ENCODE measurements around the gene CCK.

CCK gene

GRCh38 chr3:42225486-42226363 lies 40.3 kb downstream of the CCK start:
- DNase-seq (ENCODE audit: low spot score), result no peak

- DNase-seq (ENCODE audit: low spot score), result no peak
These were observed 41.1 kb downstream of the CCK start for GRCh38 chr3:42224658-42225421.

- no peak for DNase-seq (ENCODE audit: low spot score)
These were observed 41.8 kb downstream of the CCK start for GRCh38 chr3:42224178-42224577.

GRCh38 chr3:42222942-42223693 lies 42.9 kb downstream of the CCK start:
- no peak for DNase-seq (ENCODE audit: low spot score)

GRCh38 chr3:42220436-42221121 lies 45.4 kb downstream of the CCK start:
- no peak for DNase-seq (ENCODE audit: low spot score)

GRCh38 chr3:42216931-42217333 lies 49.1 kb downstream of the CCK start:
- DNase-seq (ENCODE audit: low spot score), result no peak

GRCh38 chr3:42216302-42216701 lies 49.7 kb downstream of the CCK start:
- no peak for DNase-seq (ENCODE audit: low spot score)

GRCh38 chr3:42214565-42215283 lies 51.3 kb downstream of the CCK start:
- DNase-seq (ENCODE audit: low spot score), result no peak

GRCh38 chr3:42214064-42214463 lies 51.9 kb downstream of the CCK start:
- no peak for DNase-seq (ENCODE audit: low spot score)

GRCh38 chr3:42213417-42213816 lies 52.6 kb downstream of the CCK start:
- DNase-seq (ENCODE audit: low spot score), result no peak

- no peak for DNase-seq (ENCODE audit: low spot score)
These were observed 55.3 kb downstream of the CCK start for GRCh38 chr3:42210726-42211125.

GRCh38 chr3:42209917-42210316 lies 56.1 kb downstream of the CCK start:
- DNase-seq (ENCODE audit: low spot score), result no peak
